Measurements from ENCODE around the gene TBC1D8.

Gene TBC1D8

GRCh38 chr2:101151859-101152271 is 683 bp upstream of the TBC1D8 start:
- H3K36me3 ChIP-seq (replicated peaks in 1 of 2; ENCODE audit: control insufficient read depth in 2 of 2, insufficient read depth in 2 of 2, low read length in 2 of 2) = no peaks in the 10 kb centered on the region
- no peak overlapping the region for H2BK5ac ChIP-seq (ENCODE audit: low read length)
- no peak overlapping the region for H2BK120ac ChIP-seq (ENCODE audit: low read depth, low read length)
- no peak overlapping the region for H4K8ac ChIP-seq (ENCODE audit: low read depth, low read length)
- peak; percentile 12 for DNase-seq (ENCODE audit: low spot score)
- H3K23ac ChIP-seq (ENCODE audit: low read depth, low read length, poor library complexity) = no peak overlapping the region
- H3K9ac ChIP-seq (ENCODE audit: low read depth, low read length, poor library complexity) = no peak overlapping the region
- H2AFZ ChIP-seq (ENCODE audit: low read length) = peak overlapping the region; percentile 70
- peaks cover 4 to 50% (median 26%) of the 10 kb centered on the region in 3 experiments for H3K27me3 ChIP-seq (ENCODE audit: control insufficient read depth in 3 of 3, insufficient read depth in 3 of 3, low read depth in 1 of 3, low read length in 3 of 3)
- H3K9me3 ChIP-seq (replicated peaks in 1 of 2; ENCODE audit: control insufficient read depth in 2 of 2, insufficient read depth in 1 of 2, low read depth in 1 of 2, low read length in 2 of 2) = no peaks in the 10 kb centered on the region
- H3K79me1 ChIP-seq (ENCODE audit: low read depth, low read length) = no peaks in the 10 kb centered on the region
- no peak overlapping the region for H3K18ac ChIP-seq (ENCODE audit: low read length)
- no peak overlapping the region for H2AK5ac ChIP-seq (ENCODE audit: low read depth, low read length)
- no peak overlapping the region for H2BK15ac ChIP-seq (ENCODE audit: low read length)
- H2BK12ac ChIP-seq (ENCODE audit: low read length) = no peak overlapping the region
- no peak overlapping the region for H3K27ac ChIP-seq (replicated peaks; ENCODE audit: low read length)
- no peak overlapping the region for H3K14ac ChIP-seq (ENCODE audit: low read length)
- H3K4me1 ChIP-seq (ENCODE audit: control insufficient read depth in 2 of 2, insufficient read depth in 1 of 2, low read depth in 1 of 2, low read length in 2 of 2) = peaks cover 6 to 17% of the 10 kb centered on the region in 2 donors
- H3K4me3 ChIP-seq (ENCODE audit: low read length in 2 of 2) = peak overlapping the region; percentile 51 to 81
- WGBS, 2 donors (ENCODE audit: extremely low coverage in 2 of 2, insufficient read length in 2 of 2, insufficient replicate concordance in 1 of 2) = no CpG with 5 or more reads among the region's 14 CpGs
- H4K91ac ChIP-seq (ENCODE audit: low read depth, low read length, poor library complexity) = no peak overlapping the region
- no peak overlapping the region for H3K4ac ChIP-seq (ENCODE audit: low read length)
- peak overlapping the region; percentile 70 for H3K4me2 ChIP-seq (ENCODE audit: insufficient read depth, low read length, poor library complexity, severe bottlenecking)

DNA sequence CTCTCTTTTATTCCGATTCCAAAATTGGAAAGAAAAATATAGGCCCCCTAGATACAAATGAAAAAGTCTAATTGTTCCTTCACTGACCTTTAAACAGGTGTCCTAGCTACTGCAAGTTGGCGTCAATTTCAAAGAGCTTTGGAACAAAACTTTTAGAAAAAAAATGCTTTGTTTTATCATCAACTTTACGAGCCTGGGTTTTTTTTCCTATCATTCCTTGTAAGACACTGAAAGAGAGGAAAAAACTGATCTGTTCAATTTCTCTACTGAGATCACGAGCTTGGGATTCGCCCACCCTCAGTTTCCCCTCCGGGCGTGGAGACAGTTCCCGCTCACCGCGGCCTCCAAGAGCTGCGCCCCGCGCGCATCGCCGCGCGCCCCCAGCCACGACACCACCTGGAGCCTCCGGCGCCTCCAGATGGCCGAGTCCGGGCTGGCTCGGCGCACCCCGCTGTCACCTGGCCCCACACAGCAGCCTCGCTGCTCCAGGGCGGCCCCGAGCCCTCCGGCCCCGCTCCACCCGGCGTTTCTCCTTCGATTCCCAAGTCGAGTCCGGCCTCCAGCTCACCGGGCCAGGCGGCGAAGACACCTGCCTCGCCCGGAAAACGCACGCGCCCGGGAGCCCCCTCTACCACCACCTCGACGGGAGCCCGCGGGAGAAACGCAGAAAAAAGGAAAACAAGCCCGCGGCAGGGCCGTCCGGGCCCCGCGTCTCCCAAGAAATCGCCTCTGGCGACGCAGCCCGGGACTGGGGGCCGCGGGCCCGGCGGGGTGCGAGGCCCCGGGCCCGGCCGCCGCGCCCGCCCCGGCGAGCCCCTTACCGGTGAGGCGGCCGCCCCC is 656 bp downstream of the TBC1D8 start:
- peak overlapping the region; percentile 78 for H3K4me2 ChIP-seq (ENCODE audit: insufficient read depth, low read length, poor library complexity, severe bottlenecking)
- peak overlapping the region; percentile 58 to 82 for H3K4me3 ChIP-seq (ENCODE audit: low read length in 2 of 2)
- no peak overlapping the region for H4K91ac ChIP-seq (ENCODE audit: low read depth, low read length, poor library complexity)
- no peak overlapping the region for H2BK15ac ChIP-seq (ENCODE audit: low read length)
- H3K36me3 ChIP-seq (replicated peaks in 1 of 2; ENCODE audit: control insufficient read depth in 2 of 2, insufficient read depth in 2 of 2, low read length in 2 of 2) = no peaks in the 10 kb centered on the region
- H2BK120ac ChIP-seq (ENCODE audit: low read depth, low read length) = peak overlapping the region; percentile 3
- H3K9me3 ChIP-seq (replicated peaks in 1 of 2; ENCODE audit: control insufficient read depth in 2 of 2, insufficient read depth in 1 of 2, low read depth in 1 of 2, low read length in 2 of 2) = no peaks in the 10 kb centered on the region
- H3K27ac ChIP-seq (replicated peaks; ENCODE audit: low read length) = no peak overlapping the region
- peak overlapping the region; percentile 98 for H2AFZ ChIP-seq (ENCODE audit: low read length)
- peak; percentile 18 for DNase-seq (ENCODE audit: low spot score)
- H3K27me3 ChIP-seq (ENCODE audit: control insufficient read depth in 3 of 3, insufficient read depth in 3 of 3, low read depth in 1 of 3, low read length in 3 of 3) = peaks cover 4 to 50% (median 26%) of the 10 kb centered on the region in 3 experiments
- H3K4ac ChIP-seq (ENCODE audit: low read length) = no peak overlapping the region
- H3K79me1 ChIP-seq (ENCODE audit: low read depth, low read length) = no peaks in the 10 kb centered on the region
- peak overlapping the region; percentile 29 for H3K23ac ChIP-seq (ENCODE audit: low read depth, low read length, poor library complexity)
- peak overlapping the region; percentile 75 for H3K18ac ChIP-seq (ENCODE audit: low read length)
- H2BK12ac ChIP-seq (ENCODE audit: low read length) = no peak overlapping the region
- H3K9ac ChIP-seq (ENCODE audit: low read depth, low read length, poor library complexity) = no peak overlapping the region
- H4K8ac ChIP-seq (ENCODE audit: low read depth, low read length) = no peak overlapping the region
- H3K4me1 ChIP-seq (ENCODE audit: control insufficient read depth in 2 of 2, insufficient read depth in 1 of 2, low read depth in 1 of 2, low read length in 2 of 2) = peaks cover 6 to 17% of the 10 kb centered on the region in 2 donors
- H2AK5ac ChIP-seq (ENCODE audit: low read depth, low read length) = no peak overlapping the region
- H2BK5ac ChIP-seq (ENCODE audit: low read length) = no peak overlapping the region
- H3K14ac ChIP-seq (ENCODE audit: low read length) = no peak overlapping the region
- WGBS, 2 donors (ENCODE audit: extremely low coverage in 2 of 2, insufficient read length in 2 of 2, insufficient replicate concordance in 1 of 2) = no CpG with 5 or more reads among the region's 76 CpGs

DNA sequence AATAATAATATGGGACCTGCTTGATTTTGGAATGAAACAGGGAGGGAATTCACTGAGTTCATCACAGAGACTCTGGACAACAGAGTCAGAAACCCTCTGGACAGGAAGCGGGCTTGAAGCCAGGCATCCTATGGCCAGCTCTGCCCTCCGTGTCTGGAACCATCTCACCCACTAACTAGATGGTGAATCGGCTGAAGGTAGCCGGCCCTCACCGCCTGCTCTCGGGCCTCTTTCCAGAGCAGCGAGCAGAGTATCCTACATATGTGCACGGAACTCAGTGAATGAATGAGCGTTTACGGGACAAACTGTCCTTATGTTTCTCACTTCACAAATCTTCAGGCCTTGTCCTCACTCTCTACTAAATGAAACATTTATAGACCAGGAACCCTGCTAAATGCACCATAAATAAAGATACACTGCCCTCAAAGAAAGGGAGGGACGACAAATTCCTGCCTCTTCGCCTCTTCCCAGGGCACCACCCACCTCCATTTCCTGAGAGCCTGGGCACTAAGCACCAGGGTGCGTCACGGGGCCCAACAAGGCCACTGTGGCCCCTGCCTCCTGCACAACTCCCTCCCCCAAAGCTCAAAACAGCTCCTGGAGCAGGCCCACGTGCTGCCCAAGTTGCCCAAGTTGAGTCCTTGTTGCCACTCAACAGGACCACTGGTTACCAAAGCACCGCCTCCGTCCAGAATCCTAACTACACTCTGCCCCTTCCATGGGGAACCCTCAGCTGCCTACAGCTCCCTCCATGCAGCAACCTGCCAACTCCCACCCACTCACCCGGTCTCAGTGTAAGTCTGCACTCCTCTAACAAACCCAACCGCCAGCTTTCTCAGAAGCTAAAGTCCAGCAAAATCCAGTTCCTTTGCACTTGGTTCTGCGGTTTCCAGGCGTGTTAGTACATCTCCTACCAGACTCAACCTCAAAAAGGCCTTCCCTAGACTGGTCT is 1.7 kb downstream of the TBC1D8 start:
- H3K4me3 ChIP-seq (ENCODE audit: low read length in 2 of 2) = peak overlapping the region in 1 of 2 donors; percentile 58

More for the DNA sequence above, 1.7 kb downstream of the TBC1D8 start:
- no peaks in the 10 kb centered on the region for H3K36me3 ChIP-seq (replicated peaks in 1 of 2; ENCODE audit: control insufficient read depth in 2 of 2, insufficient read depth in 2 of 2, low read length in 2 of 2)
- H3K23ac ChIP-seq (ENCODE audit: low read depth, low read length, poor library complexity) = no peak overlapping the region
- H3K9me3 ChIP-seq (replicated peaks in 1 of 2; ENCODE audit: control insufficient read depth in 2 of 2, insufficient read depth in 1 of 2, low read depth in 1 of 2, low read length in 2 of 2) = no peaks in the 10 kb centered on the region
- H2BK5ac ChIP-seq (ENCODE audit: low read length) = no peak overlapping the region
- no peak overlapping the region for H3K4me2 ChIP-seq (ENCODE audit: insufficient read depth, low read length, poor library complexity, severe bottlenecking)
- H3K18ac ChIP-seq (ENCODE audit: low read length) = no peak overlapping the region
- H3K9ac ChIP-seq (ENCODE audit: low read depth, low read length, poor library complexity) = no peak overlapping the region
- H2AFZ ChIP-seq (ENCODE audit: low read length) = peak overlapping the region; percentile 98
- no peak overlapping the region for H2BK15ac ChIP-seq (ENCODE audit: low read length)
- H3K27me3 ChIP-seq (ENCODE audit: control insufficient read depth in 3 of 3, insufficient read depth in 3 of 3, low read depth in 1 of 3, low read length in 3 of 3) = peaks cover 4 to 44% (median 22%) of the 10 kb centered on the region in 3 experiments
- no peak for DNase-seq (ENCODE audit: low spot score)
- no peak overlapping the region for H2BK120ac ChIP-seq (ENCODE audit: low read depth, low read length)
- H3K27ac ChIP-seq (replicated peaks; ENCODE audit: low read length) = no peak overlapping the region
- H3K14ac ChIP-seq (ENCODE audit: low read length) = no peak overlapping the region
- WGBS, 2 donors (ENCODE audit: extremely low coverage in 2 of 2, insufficient read length in 2 of 2, insufficient replicate concordance in 1 of 2) = no CpG with 5 or more reads among the region's 21 CpGs
- no peak overlapping the region for H4K91ac ChIP-seq (ENCODE audit: low read depth, low read length, poor library complexity)
- H3K4ac ChIP-seq (ENCODE audit: low read length) = no peak overlapping the region
- peaks cover 6 to 17% of the 10 kb centered on the region in 2 donors for H3K4me1 ChIP-seq (ENCODE audit: control insufficient read depth in 2 of 2, insufficient read depth in 1 of 2, low read depth in 1 of 2, low read length in 2 of 2)
- no peak overlapping the region for H2AK5ac ChIP-seq (ENCODE audit: low read depth, low read length)
- H2BK12ac ChIP-seq (ENCODE audit: low read length) = no peak overlapping the region
- H3K79me1 ChIP-seq (ENCODE audit: low read depth, low read length) = no peaks in the 10 kb centered on the region
- no peak overlapping the region for H4K8ac ChIP-seq (ENCODE audit: low read depth, low read length)

All from neuronal stem cell (in vitro differentiated cells).